Myometrial cell (primary cell): ENCODE results near the gene GOLGA8Q. TPM values are rescaled to one million over a fixed set of nuclear protein-coding genes. Genes with fewer than 3 reads are reported as not detected.

Experiments
- total RNA-seq: library from RNA; depleted of rRNA; stranded (reverse); fragments of >200 nt; gene quantifications from 2 replicates; pipeline ENCODE4 v1.2.3, GENCODE V29; 2015

The GOLGA8Q gene, protein sequence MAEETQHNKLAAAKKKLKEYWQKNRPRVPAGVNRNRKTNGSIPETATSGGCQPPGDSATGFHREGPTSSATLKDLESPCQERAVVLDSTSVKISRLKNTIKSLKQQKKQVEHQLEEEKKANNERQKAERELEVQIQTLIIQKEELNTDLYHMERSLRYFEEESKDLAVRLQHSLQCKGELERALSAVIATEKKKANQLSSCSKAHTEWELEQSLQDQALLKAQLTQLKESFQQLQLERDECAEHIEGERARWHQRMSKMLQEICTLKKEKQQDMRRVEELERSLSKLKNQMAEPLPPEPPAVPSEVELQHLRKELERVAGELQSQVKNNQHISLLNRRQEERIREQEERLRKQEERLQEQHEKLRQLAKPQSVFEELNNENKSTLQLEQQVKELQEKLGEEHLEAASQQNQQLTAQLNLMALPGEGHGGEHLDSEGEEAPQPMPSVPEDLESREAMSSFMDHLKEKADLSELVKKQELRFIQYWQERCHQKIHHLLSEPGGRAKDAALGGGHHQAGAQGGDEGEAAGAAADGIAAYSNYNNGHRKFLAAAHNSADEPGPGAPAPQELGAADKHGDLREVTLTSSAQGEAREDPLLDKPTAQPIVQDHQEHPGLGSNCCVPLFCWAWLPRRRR
- total RNA-seq: not detected in 2 replicates

DNA sequence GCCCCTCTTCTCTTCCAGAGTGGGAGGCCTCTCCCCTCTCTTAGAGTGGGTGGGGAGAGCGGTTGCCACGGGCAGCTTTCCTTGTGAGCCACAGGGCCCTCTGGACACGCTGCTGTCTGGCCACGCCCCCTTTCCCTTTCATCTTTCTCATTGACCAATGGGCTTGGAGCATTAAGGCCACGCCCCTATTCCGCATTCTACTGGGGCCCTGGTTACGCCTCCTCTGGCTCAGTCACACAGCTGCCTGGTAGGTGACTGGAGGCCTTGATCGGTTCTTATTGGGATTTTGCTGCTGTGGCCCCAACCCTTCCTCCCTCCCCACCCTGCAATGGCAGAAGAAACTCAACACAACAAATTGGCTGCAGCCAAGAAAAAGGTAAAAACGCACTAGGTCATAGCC lies at the start of gene GOLGA8Q:
Gene GOLGA8Q (plus strand): TSS at position 301 of the 400 bp plus-strand sequence. CDS start 28 bp downstream, at position 329.

DNA sequence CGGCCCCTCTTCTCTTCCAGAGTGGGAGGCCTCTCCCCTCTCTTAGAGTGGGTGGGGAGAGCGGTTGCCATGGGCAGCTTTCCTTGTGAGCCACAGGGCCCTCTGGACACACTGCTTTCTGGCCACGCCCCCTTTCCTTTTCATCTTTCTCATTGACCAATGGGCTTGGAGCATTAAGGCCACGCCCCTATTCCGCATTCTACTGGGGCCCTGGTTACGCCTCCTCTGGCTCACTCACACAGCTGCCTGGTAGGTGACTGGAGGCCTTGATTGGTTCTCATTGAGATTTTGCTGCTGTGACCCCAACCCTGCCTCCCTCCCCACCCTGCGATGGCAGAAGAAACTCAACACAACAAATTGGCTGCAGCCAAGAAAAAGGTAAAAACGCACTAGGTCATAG lies 51.9 kb downstream of the GOLGA8Q start, which contains the start of gene GOLGA8H:
Gene GOLGA8H (plus strand): TSS at position 233 of the 400 bp plus-strand sequence. CDS start 98 bp downstream, at position 331.

Other genes with a start within 250 kb of the GOLGA8Q start
- not detected in 2 replicates for gene CHRFAM7A, start 158.5 kb upstream of the GOLGA8Q start, total RNA-seq
- gene GOLGA8R, start 137.8 kb upstream of the GOLGA8Q start, total RNA-seq: 0.18 and 1.2 TPM in 2 replicates
- gene GOLGA8H, start 52.0 kb downstream of the GOLGA8Q start, total RNA-seq: 0.18 TPM in 1 of 2 replicates, not detected in the other